ENCODE results near the gene CERCAM.

CERCAM gene

GRCh38 chr9:128459011-128459410 is 38.4 kb downstream of the CERCAM start:
- H3K36me3 ChIP-seq (replicated peaks): peaks cover 25% of the 10 kb centered on the region
- TF ChIP-seq CTCF (IDR thresholded peaks at IDR 0.05; ENCODE audit: low read depth, low read length, missing control alignments): no peak
- no peak for DNase-seq
- no peak overlapping the region for H3K27ac ChIP-seq
- H3K27me3 ChIP-seq (replicated peaks): no peaks in the 10 kb centered on the region
- no peak overlapping the region for H3K4me3 ChIP-seq (ENCODE audit: low read depth, low read length)
- in situ Hi-C loops (cut with HindIII; ENCODE audit: low pct_ligation_motif_present, low sequenced_read_pairs): no loop called here

- TF ChIP-seq CTCF (IDR thresholded peaks at IDR 0.05; ENCODE audit: low read depth, low read length, missing control alignments): no peak
- no peak overlapping the region for H3K27ac ChIP-seq
- in situ Hi-C loops (cut with HindIII; ENCODE audit: low pct_ligation_motif_present, low sequenced_read_pairs): no loop called here
- H3K27me3 ChIP-seq (replicated peaks): no peaks in the 10 kb centered on the region
- H3K36me3 ChIP-seq (replicated peaks): peaks cover 30% of the 10 kb centered on the region
- H3K4me3 ChIP-seq (ENCODE audit: low read depth, low read length): no peak overlapping the region
- DNase-seq: no peak
These were observed 48.4 kb downstream of the CERCAM start for GRCh38 chr9:128469070-128469469.

- Histone ChIP-seq H3K27me3 (replicated peaks) (no peaks in the 10 kb centered on the region), H3K27ac (no peak overlapping the region), H3K36me3 (replicated peaks) (peaks cover 40% of the 10 kb centered on the region), H3K4me3 (ENCODE audit: low read depth, low read length) (no peak overlapping the region)
- in situ Hi-C loops (cut with HindIII; ENCODE audit: low pct_ligation_motif_present, low sequenced_read_pairs): no loop called here
- no peak for DNase-seq
- TF ChIP-seq CTCF (IDR thresholded peaks at IDR 0.05; ENCODE audit: low read depth, low read length, missing control alignments): no peak
These were observed 49.9 kb downstream of the CERCAM start for GRCh38 chr9:128470560-128470959.

- in situ Hi-C loops (cut with HindIII; ENCODE audit: low pct_ligation_motif_present, low sequenced_read_pairs): no loop called here
- peaks cover 51% of the 10 kb centered on the region for H3K36me3 ChIP-seq (replicated peaks)
These were observed 52.4 kb downstream of the CERCAM start for GRCh38 chr9:128473104-128473503.

GRCh38 chr9:128475867-128476266 is 55.2 kb downstream of the CERCAM start:
- H3K4me3 ChIP-seq (ENCODE audit: low read depth, low read length): no peak overlapping the region
- in situ Hi-C loops (cut with HindIII; ENCODE audit: low pct_ligation_motif_present, low sequenced_read_pairs): no loop called here
- H3K27me3 ChIP-seq (replicated peaks): no peaks in the 10 kb centered on the region
- DNase-seq: no peak
- TF ChIP-seq CTCF (IDR thresholded peaks at IDR 0.05; ENCODE audit: low read depth, low read length, missing control alignments): no peak
- peaks cover 43% of the 10 kb centered on the region for H3K36me3 ChIP-seq (replicated peaks)
- no peak overlapping the region for H3K27ac ChIP-seq

More at GRCh38 chr9:128473104-128473503, 52.4 kb downstream of the CERCAM start:
- Histone ChIP-seq H3K27ac (no peak overlapping the region), H3K27me3 (replicated peaks) (no peaks in the 10 kb centered on the region), H3K4me3 (ENCODE audit: low read depth, low read length) (no peak overlapping the region)
- TF ChIP-seq CTCF (IDR thresholded peaks at IDR 0.05; ENCODE audit: low read depth, low read length, missing control alignments): no peak
- no peak for DNase-seq

GRCh38 chr9:128479262-128479661 is 58.6 kb downstream of the CERCAM start:
- in situ Hi-C loops (cut with HindIII; ENCODE audit: low pct_ligation_motif_present, low sequenced_read_pairs): no loop called here
- peaks cover 55% of the 10 kb centered on the region for H3K36me3 ChIP-seq (replicated peaks)

More at GRCh38 chr9:128479262-128479661, 58.6 kb downstream of the CERCAM start:
- no peak for DNase-seq
- Histone ChIP-seq H3K27me3 (replicated peaks) (no peaks in the 10 kb centered on the region), H3K27ac (no peak overlapping the region), H3K4me3 (ENCODE audit: low read depth, low read length) (no peak overlapping the region)
- no peak for TF ChIP-seq CTCF (IDR thresholded peaks at IDR 0.05; ENCODE audit: low read depth, low read length, missing control alignments)
